Mesendoderm (in vitro differentiated cells): ENCODE results near the gene CNDP1.
"Not testable (repeated sequence)": the region's sequence is repeated elsewhere in the genome, so short reads cannot be mapped to it uniquely, and the experiment has no call there.

Experiments
- DNase-seq: peaks from one replicate; pipeline ENCODE4 v3.0.0; 2013
- H2AK5ac ChIP-seq: 2 replicates; pipeline ENCODE4 v1.6.1; 2013; ENCODE audit warnings: low read length, inconsistent platforms
- H2BK120ac ChIP-seq: 2 replicates; pipeline ENCODE4 v1.6.1; 2013; ENCODE audit warnings: low read depth, mild to moderate bottlenecking, low read length, moderate library complexity, mixed read lengths
- H2BK15ac ChIP-seq: replicated peaks from 2 replicates; pipeline ENCODE4 v1.6.1; 2013; ENCODE audit warnings: low read depth, mild to moderate bottlenecking, moderate library complexity
- H2BK5ac ChIP-seq: 2 replicates; pipeline ENCODE4 v1.6.1; 2013; ENCODE audit warnings: low read length, inconsistent platforms
- H3K18ac ChIP-seq: 2 replicates; pipeline ENCODE4 v1.6.1; 2013; ENCODE audit warnings: mild to moderate bottlenecking, low read length, mixed read lengths
- H3K23ac ChIP-seq: one replicate; pipeline ENCODE4 v1.6.1; 2013; ENCODE audit warnings: low read length
- H3K27ac ChIP-seq: 2 replicates; pipeline ENCODE4 v1.5.1; 2013; ENCODE audit warnings: low read depth, mild to moderate bottlenecking, inconsistent platforms, low read length, moderate library complexity
- H3K27me3 ChIP-seq: 2 replicates; pipeline ENCODE4 v1.6.1; 2013; ENCODE audit warnings: low read length, control low read depth, mild to moderate bottlenecking, inconsistent platforms; ENCODE audit not compliant: insufficient read depth, poor library complexity
- H3K36me3 ChIP-seq: 2 replicates; pipeline ENCODE4 v1.6.1; 2013; ENCODE audit warnings: low read length, inconsistent platforms; ENCODE audit not compliant: control insufficient read depth, insufficient read depth
- H3K4ac ChIP-seq: one replicate; pipeline ENCODE4 v1.6.1; 2013; ENCODE audit warnings: low read depth, mild to moderate bottlenecking, low read length, moderate library complexity
- H3K4me1 ChIP-seq: 2 replicates; pipeline ENCODE4 v1.6.1; 2013; ENCODE audit warnings: low read depth, low read length, inconsistent platforms; ENCODE audit not compliant: control insufficient read depth
- H3K4me2 ChIP-seq: 2 replicates; pipeline ENCODE4 v1.6.1; 2013; ENCODE audit warnings: low read length
- H3K4me3 ChIP-seq: 2 replicates; pipeline ENCODE4 v1.5.1; 2013; ENCODE audit warnings: mild to moderate bottlenecking, low read length
- H3K56ac ChIP-seq: one replicate; pipeline ENCODE4 v1.6.1; 2013; ENCODE audit warnings: low read length
- H3K79me1 ChIP-seq: 2 replicates; pipeline ENCODE4 v1.6.1; 2013; ENCODE audit warnings: low read length, inconsistent platforms
- H3K79me2 ChIP-seq: 2 replicates; pipeline ENCODE4 v1.6.1; 2013; ENCODE audit warnings: mild to moderate bottlenecking, low read length; ENCODE audit not compliant: control insufficient read depth, insufficient read depth
- H3K9ac ChIP-seq: 2 replicates; pipeline ENCODE4 v1.6.1; 2013; ENCODE audit warnings: low read length, inconsistent platforms
- H4K5ac ChIP-seq: one replicate; pipeline ENCODE4 v1.6.1; 2013; ENCODE audit warnings: low read length
- H4K8ac ChIP-seq: one replicate; pipeline ENCODE4 v1.6.1; 2013; ENCODE audit warnings: low read depth, mild to moderate bottlenecking, control low read depth, low read length, moderate library complexity
- WGBS: extraction: QIAGEN DNeasy Blood & Tissue Kit; methylation state at CpG from one replicate; pipeline ENCODE4 v1.1.7; 2013; ENCODE audit warnings: low lambda C conversion rate, missing lambda C conversion rate; ENCODE audit not compliant: insufficient coverage; ENCODE audit errors: extremely low coverage; 5-methylcytosine and 5-hydroxymethylcytosine counted together

CNDP1 gene

DNA sequence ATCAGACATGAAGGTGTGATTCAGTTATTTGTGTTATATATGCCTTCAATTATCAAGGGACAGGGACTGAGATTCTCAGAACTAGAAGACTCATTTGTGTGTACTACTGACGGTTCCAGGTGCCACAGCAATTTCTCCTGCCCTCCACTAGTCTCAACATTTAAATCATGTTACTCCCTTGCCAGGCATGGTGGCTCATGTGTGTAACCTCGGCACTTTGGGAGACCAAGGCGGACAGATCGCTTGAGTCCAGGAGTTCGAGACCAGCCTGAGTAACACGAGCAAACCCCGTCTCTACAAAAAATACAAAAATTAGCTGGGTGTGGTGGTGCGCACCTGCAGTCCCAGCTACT is 37.0 kb upstream of the CNDP1 start:
- Histone ChIP-seq H3K18ac (no peak overlapping the region), H3K4me1 (peaks cover 5% of the 10 kb centered on the region), H4K5ac (no peak overlapping the region), H2BK120ac (no peak overlapping the region), H3K79me2 (peaks cover 30% of the 10 kb centered on the region), H3K4ac (no peak overlapping the region), H4K8ac (no peak overlapping the region), H2BK5ac (no peak overlapping the region), H3K4me3 (no peak overlapping the region), H2BK15ac (no peak overlapping the region), H3K27ac (no peak overlapping the region), H3K27me3 (no peaks in the 10 kb centered on the region), H2AK5ac (no peak overlapping the region), H3K9ac (peak overlapping the region; percentile 97), H3K23ac (no peak overlapping the region), H3K79me1 (peaks cover 12% of the 10 kb centered on the region), H3K36me3 (no peaks in the 10 kb centered on the region), H3K56ac (peak overlapping the region; percentile 99), H3K4me2 (peak overlapping the region; percentile 72)
- no CpG with 5 or more reads among the region's 8 CpGs for WGBS
- no peak for DNase-seq

DNA sequence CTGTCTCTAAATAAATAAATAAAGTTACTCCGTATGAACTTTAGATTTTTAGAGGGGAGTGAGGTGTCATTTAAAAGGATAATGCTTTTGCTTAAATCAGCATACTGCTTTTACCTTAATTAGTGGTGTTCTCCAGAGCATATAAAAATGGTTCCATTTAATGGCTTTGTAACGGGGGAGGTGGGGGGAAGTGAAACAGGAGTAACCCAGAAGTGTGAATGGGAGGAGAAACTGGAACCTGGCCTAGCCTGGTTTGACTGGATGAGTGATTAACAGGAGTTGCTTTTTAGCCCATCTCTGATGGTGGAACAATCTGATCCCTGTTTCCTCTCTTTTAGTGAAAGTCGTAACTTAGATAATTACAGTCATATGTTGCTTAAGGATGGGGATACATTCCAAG is 36.5 kb upstream of the CNDP1 start:
- Histone ChIP-seq H3K4me1 (peaks cover 5% of the 10 kb centered on the region), H3K4ac (no peak overlapping the region), H4K8ac (no peak overlapping the region), H3K36me3 (peaks cover 2% of the 10 kb centered on the region), H4K5ac (no peak overlapping the region), H3K79me1 (peaks cover 12% of the 10 kb centered on the region), H3K9ac (no peak overlapping the region), H3K18ac (no peak overlapping the region), H3K79me2 (peaks cover 30% of the 10 kb centered on the region), H3K56ac (no peak overlapping the region), H3K27ac (no peak overlapping the region), H3K4me3 (no peak overlapping the region), H3K27me3 (no peaks in the 10 kb centered on the region), H2BK120ac (no peak overlapping the region), H3K23ac (no peak overlapping the region), H2BK15ac (no peak overlapping the region), H2BK5ac (no peak overlapping the region), H2AK5ac (no peak overlapping the region), H3K4me2 (no peak overlapping the region)
- WGBS, result no CpG with 5 or more reads among the region's 3 CpGs
- no peak for DNase-seq

DNA sequence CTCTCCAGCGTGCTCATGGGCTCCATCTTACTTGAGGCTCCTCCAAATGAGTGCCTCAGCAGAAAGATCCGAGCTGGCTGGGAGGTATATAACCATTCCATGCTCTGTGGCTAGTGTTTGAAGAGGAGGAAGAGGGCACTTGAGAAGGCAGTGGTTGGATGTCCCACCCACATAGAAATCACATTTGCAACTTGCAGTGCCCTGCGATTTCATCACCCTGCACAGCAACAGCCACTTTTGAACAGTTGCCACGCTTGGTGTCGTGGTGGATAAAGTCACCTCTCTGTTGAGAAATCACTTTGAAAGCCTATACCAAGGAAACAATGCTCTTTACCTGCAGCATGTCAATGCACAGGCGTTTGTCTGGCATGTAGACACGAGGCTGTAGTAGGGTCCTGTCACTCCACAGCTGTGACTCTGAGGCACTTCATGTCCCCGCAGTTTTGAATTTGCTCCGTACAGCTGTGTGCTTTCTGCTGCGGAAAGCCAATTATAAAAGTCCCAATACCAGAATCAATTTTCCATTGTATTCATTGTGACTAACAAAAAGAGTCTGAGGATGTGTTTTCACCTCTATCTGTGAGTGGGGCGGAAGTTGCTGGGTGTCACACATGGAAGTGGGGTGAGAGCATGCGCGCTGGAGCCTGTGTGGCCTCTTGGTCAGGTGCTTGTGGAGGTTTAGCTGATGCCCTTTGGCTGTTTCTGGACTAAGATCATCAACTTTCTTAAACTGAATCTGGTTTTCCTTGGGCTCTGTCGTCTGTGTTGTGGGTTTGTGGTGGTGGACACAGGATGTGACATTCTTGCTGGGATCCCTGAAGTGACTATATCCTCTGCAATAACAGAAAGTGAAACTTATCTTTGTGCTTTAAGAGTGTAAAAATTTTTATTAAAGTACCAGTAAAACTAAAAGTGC is 35.3 kb upstream of the CNDP1 start:
- no peaks in the 10 kb centered on the region for H3K27me3 ChIP-seq
- H2AK5ac ChIP-seq, result no peak overlapping the region
- no peak overlapping the region for H3K56ac ChIP-seq
- H3K23ac ChIP-seq, result no peak overlapping the region
- H4K8ac ChIP-seq, result no peak overlapping the region
- H4K5ac ChIP-seq, result no peak overlapping the region
- H3K9ac ChIP-seq, result peak overlapping the region; percentile 3
- H3K79me1 ChIP-seq, result peaks cover 14% of the 10 kb centered on the region
- no peak overlapping the region for H2BK5ac ChIP-seq
- H3K4ac ChIP-seq, result no peak overlapping the region
- no peak overlapping the region for H2BK120ac ChIP-seq
- H3K36me3 ChIP-seq, result peaks cover 2% of the 10 kb centered on the region
- no CpG with 5 or more reads among the region's 14 CpGs for WGBS
- no peak overlapping the region for H3K4me2 ChIP-seq
- H3K18ac ChIP-seq, result no peak overlapping the region
- H2BK15ac ChIP-seq, result no peak overlapping the region
- peaks cover 5% of the 10 kb centered on the region for H3K4me1 ChIP-seq
- H3K79me2 ChIP-seq, result peaks cover 30% of the 10 kb centered on the region
- DNase-seq, result no peak
- no peak overlapping the region for H3K4me3 ChIP-seq
- H3K27ac ChIP-seq, result no peak overlapping the region

DNA sequence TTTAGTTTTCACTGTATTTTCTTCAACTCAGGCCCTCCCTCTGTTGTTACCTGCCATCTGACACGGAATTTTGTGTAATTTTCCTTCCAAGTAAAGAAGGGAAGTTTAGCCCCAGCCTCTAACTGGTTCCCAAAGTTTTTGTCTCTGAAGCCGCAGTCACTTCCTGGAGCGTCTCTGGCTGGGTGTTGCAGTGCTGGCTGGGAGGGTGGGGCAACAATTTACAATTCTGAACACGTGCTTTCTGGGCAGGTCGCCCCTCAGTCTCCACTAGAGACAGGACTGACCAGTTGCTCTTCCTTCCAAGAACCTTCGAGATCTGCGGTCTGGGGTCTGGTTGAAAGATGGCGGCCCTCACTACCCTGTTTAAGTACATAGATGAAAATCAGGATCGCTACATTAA is 34.7 kb upstream of the CNDP1 start:
- Histone ChIP-seq H3K4me2 (no peak overlapping the region), H3K4ac (no peak overlapping the region), H3K4me3 (no peak overlapping the region), H3K9ac (no peak overlapping the region), H3K36me3 (peaks cover 5% of the 10 kb centered on the region), H4K5ac (no peak overlapping the region), H2BK15ac (no peak overlapping the region), H3K27me3 (no peaks in the 10 kb centered on the region), H3K23ac (no peak overlapping the region), H2BK5ac (no peak overlapping the region), H3K27ac (no peak overlapping the region), H2BK120ac (no peak overlapping the region), H4K8ac (no peak overlapping the region), H2AK5ac (no peak overlapping the region), H3K79me2 (peaks cover 30% of the 10 kb centered on the region), H3K18ac (no peak overlapping the region), H3K4me1 (peaks cover 5% of the 10 kb centered on the region), H3K56ac (no peak overlapping the region), H3K79me1 (peaks cover 14% of the 10 kb centered on the region)
- WGBS, result no CpG with 5 or more reads among the region's 9 CpGs
- peak; percentile 57 for DNase-seq

DNA sequence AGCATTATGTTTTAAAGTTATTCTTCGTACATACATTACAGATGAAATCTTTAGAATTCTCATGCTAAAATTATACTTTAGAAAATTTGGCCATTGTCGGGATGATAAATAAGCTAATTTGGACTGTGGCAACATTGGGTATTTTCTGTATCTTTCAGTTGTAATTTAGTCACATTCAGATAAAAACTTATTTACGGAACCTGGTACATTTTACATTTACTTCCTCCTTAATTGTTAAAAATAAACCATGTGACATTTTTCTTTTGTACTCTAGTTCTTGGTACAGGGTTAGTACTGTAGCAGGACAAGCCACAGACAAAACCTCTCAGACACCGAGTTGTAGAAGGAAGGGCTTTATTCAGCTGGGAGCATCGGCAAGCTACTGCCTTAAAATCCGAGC is 33.9 kb upstream of the CNDP1 start:
- Histone ChIP-seq H3K27ac (no peak overlapping the region), H2BK120ac (no peak overlapping the region), H3K36me3 (peaks cover 7% of the 10 kb centered on the region), H3K79me1 (peaks cover 16% of the 10 kb centered on the region), H3K4me3 (no peak overlapping the region), H2BK5ac (no peak overlapping the region), H3K56ac (no peak overlapping the region), H3K4me2 (no peak overlapping the region), H3K4me1 (peaks cover 5% of the 10 kb centered on the region), H3K79me2 (peaks cover 31% of the 10 kb centered on the region), H3K4ac (no peak overlapping the region), H3K18ac (no peak overlapping the region), H4K8ac (no peak overlapping the region), H3K23ac (no peak overlapping the region), H4K5ac (no peak overlapping the region), H2BK15ac (no peak overlapping the region), H2AK5ac (no peak overlapping the region), H3K27me3 (no peaks in the 10 kb centered on the region), H3K9ac (no peak overlapping the region)
- no CpG with 5 or more reads among the region's 6 CpGs for WGBS
- DNase-seq, result no peak

DNA sequence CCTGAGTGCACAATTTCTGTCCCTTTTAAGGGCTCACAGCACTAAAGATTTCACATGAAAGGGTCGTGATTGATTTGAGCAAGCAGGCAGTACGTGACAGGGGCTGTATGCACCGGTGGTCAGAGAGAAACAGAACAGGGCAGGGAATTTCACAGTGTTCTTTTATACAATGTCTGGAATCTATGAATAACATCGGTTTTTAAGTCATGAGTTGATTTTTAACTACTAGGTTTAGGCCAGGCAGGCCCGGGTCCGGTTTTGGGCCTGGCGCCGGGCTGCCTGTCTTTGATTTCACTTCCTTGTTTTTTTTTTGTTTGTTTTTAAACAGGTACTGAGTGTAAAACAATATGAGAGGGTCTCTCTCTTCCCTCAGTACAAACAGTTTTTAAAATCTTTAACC is 33.5 kb upstream of the CNDP1 start:
- H3K79me1 ChIP-seq, result peaks cover 16% of the 10 kb centered on the region
- not testable (repeated sequence) for H3K4me2 ChIP-seq, H3K23ac ChIP-seq, H4K5ac ChIP-seq, H3K18ac ChIP-seq, DNase-seq, H2BK5ac ChIP-seq, H2AK5ac ChIP-seq, H3K4me1 ChIP-seq, H3K36me3 ChIP-seq, H3K27ac ChIP-seq, H3K27me3 ChIP-seq, H2BK120ac ChIP-seq, H3K4ac ChIP-seq, H2BK15ac ChIP-seq, H4K8ac ChIP-seq, H3K4me3 ChIP-seq, H3K9ac ChIP-seq
- no CpG with 5 or more reads among the region's 8 CpGs for WGBS
- peak overlapping the region; percentile 36 for H3K56ac ChIP-seq
- H3K79me2 ChIP-seq, result peaks cover 31% of the 10 kb centered on the region
